PC-3 (cell line): ENCODE data around the gene IBSP. TPM values are rescaled to one million over a fixed set of nuclear protein-coding genes. Genes with fewer than 3 reads are reported as not detected.

Source experiments
- ATAC-seq: fragments of 200-7000 bp; cut with Tn5 transposase; 2 replicates; pipeline ENCODE4 v1.9.1; 2020; ENCODE audit warnings: mild to moderate bottlenecking, moderate library complexity
- BruUV-seq: library from RNA; stranded (reverse); fragments of 400-500 nt; replicated peaks from 2 replicates; lab custom pipeline; 2021; lab: Mats Ljungman, UMichigan
- CTCF ChIA-PET: fragments of 300-600 bp; sonication (Branson Sonifier 250); formaldehyde crosslinking; loops from one replicate; lab custom pipeline; 2022; ENCODE audit warnings: antibody characterized with exemption; lab: Charles Lee
- POLR2A ChIA-PET: fragments of 300-600 bp; sonication (Branson Sonifier 250); formaldehyde crosslinking; loops from one replicate; lab custom pipeline; 2022; ENCODE audit warnings: antibody characterized with exemption; ENCODE audit not compliant: unreplicated experiment; lab: Charles Lee
- DNase-seq: peaks from one replicate; pipeline ENCODE4 v3.0.0-alpha.2; 2015
- H2AFZ ChIP-seq: fragments of 300-600 bp; sonication (generic); 2 replicates; pipeline ENCODE4 v1.6.0; 2016; ENCODE audit warnings: antibody characterized with exemption, low read length
- H3F3A ChIP-seq: fragments of 300-600 bp; sonication (generic); one replicate; pipeline ENCODE4 v1.6.0; 2017; ENCODE audit warnings: antibody characterized with exemption, low read length, control low read depth, mild to moderate bottlenecking; ENCODE audit not compliant: unreplicated experiment
- H3K27ac ChIP-seq: fragments of 300-600 bp; sonication (generic); 2 replicates; pipeline ENCODE4 v1.5.1; 2016; ENCODE audit warnings: mild to moderate bottlenecking, low read length
- H3K27me3 ChIP-seq: fragments of 300-600 bp; sonication (generic); 2 replicates; pipeline ENCODE4 v1.6.1; 2016; ENCODE audit warnings: low read length, mixed read lengths
- H3K36me3 ChIP-seq: fragments of 300-600 bp; sonication (generic); 2 replicates; pipeline ENCODE4 v1.6.1; 2016; ENCODE audit warnings: low read depth, mixed run types, low read length, mixed read lengths
- H3K4me1 ChIP-seq: fragments of 300-600 bp; sonication (generic); 2 replicates; pipeline ENCODE4 v1.5.1; 2016; ENCODE audit warnings: low read length; ENCODE audit not compliant: insufficient read depth
- H3K4me2 ChIP-seq: fragments of 300-600 bp; sonication (generic); 2 replicates; pipeline ENCODE4 v1.6.0; 2016; ENCODE audit warnings: low read length
- H3K4me3 ChIP-seq: fragments of 300-600 bp; sonication (generic); 2 replicates; pipeline ENCODE4 v1.5.1; 2016; ENCODE audit warnings: mild to moderate bottlenecking, low read length, mixed read lengths
- H3K79me2 ChIP-seq: fragments of 300-600 bp; sonication (generic); 2 replicates; pipeline ENCODE4 v1.6.1; 2017; ENCODE audit warnings: low read length, mixed read lengths
- H3K9ac ChIP-seq: fragments of 300-600 bp; sonication (generic); 2 replicates; pipeline ENCODE4 v1.6.0; 2016; ENCODE audit warnings: mild to moderate bottlenecking, low read length
- H3K9me2 ChIP-seq: fragments of 300-600 bp; sonication (generic); replicated peaks from 2 replicates; pipeline ENCODE4 v1.6.1; 2016; ENCODE audit warnings: mixed run types, low read length, mixed read lengths
- H3K9me3 ChIP-seq: fragments of 300-600 bp; sonication (generic); 2 replicates; pipeline ENCODE4 v1.6.1; 2016; ENCODE audit warnings: low read length, mixed read lengths
- H4K20me1 ChIP-seq: fragments of 300-600 bp; sonication (generic); 2 replicates; pipeline ENCODE4 v1.6.1; 2016; ENCODE audit warnings: low read length, mixed read lengths
- CTCF ChIP-seq: fragments of 300-600 bp; sonication (generic); conservative IDR thresholded peaks from 2 replicates; pipeline ENCODE4 v1.5.1; 2017; ENCODE audit warnings: antibody characterized with exemption, low read depth, mild to moderate bottlenecking, low read length
- EZH2 ChIP-seq: fragments of 300-600 bp; sonication (generic); IDR thresholded peaks from one replicate; pipeline ENCODE4 v1.6.1; 2017; ENCODE audit warnings: antibody characterized with exemption, mild to moderate bottlenecking, low read length; ENCODE audit not compliant: unreplicated experiment
- EZH2phosphoT487 ChIP-seq: fragments of 300-600 bp; sonication (generic); IDR thresholded peaks from 2 replicates; pipeline ENCODE4 v1.6.1; 2018; ENCODE audit warnings: mild to moderate bottlenecking, antibody characterized with exemption, low read length, borderline replicate concordance
- intact Hi-C: fragments of 100-400 bp; cut with micrococcal nuclease; formaldehyde crosslinking; loops from 2 replicates; pipeline ENCODE4 v1.9.0; 2023
- total RNA-seq: library from RNA; depleted of rRNA; stranded (reverse); fragments of >200 nt; gene quantifications from 2 replicates; pipeline ENCODE4 v1.2.3, GENCODE V29; 2014

Gene IBSP
- total RNA-seq, 1 experiment from 2014 or later, result not detected

GRCh38 chr4:87806520-87806919 lies 7.2 kb downstream of the IBSP start:
- TF ChIP-seq EZH2phosphoT487 (no peak), EZH2 (no peak), CTCF (no peak)

GRCh38 chr4:87807402-87807801 lies 8.0 kb downstream of the IBSP start:
- Histone ChIP-seq H3K27ac (no peak overlapping the region), H3K79me2 (no peaks in the 10 kb centered on the region), H3F3A (peaks cover 6% of the 10 kb centered on the region), H2AFZ (no peak overlapping the region), H3K9me2 (no peaks in the 10 kb centered on the region), H3K4me2 (no peak overlapping the region), H3K4me1 (peaks cover 10% of the 10 kb centered on the region), H3K9me3 (no peaks in the 10 kb centered on the region), H3K36me3 (no peaks in the 10 kb centered on the region), H3K27me3 (no peaks in the 10 kb centered on the region), H3K9ac (no peak overlapping the region), H4K20me1 (no peaks in the 10 kb centered on the region), H3K4me3 (no peak overlapping the region)
- peak; percentile 11 for DNase-seq
- ChIA-PET CTCF (no interaction called here), POLR2A (no interaction called here)
- no peak for ATAC-seq
- BruUV-seq, result no TSS peak
- TF ChIP-seq CTCF (no peak), EZH2 (no peak), EZH2phosphoT487 (no peak)
- intact Hi-C loops, result no loop called here

More at GRCh38 chr4:87806520-87806919, 7.2 kb downstream of the IBSP start:
- peak overlapping the region; percentile 33; the same call in 1 of the 2 replicates for H3K4me2 ChIP-seq
- H3F3A ChIP-seq, result peaks cover 6% of the 10 kb centered on the region
- ChIA-PET CTCF (no interaction called here), POLR2A (no interaction called here)
- DNase-seq, result peak; percentile 16
- no TSS peak for BruUV-seq
- no peaks in the 10 kb centered on the region for H3K27me3 ChIP-seq
- peaks cover 10% of the 10 kb centered on the region for H3K4me1 ChIP-seq
- no peaks in the 10 kb centered on the region for H3K79me2 ChIP-seq
- H3K27ac ChIP-seq, result no peak overlapping the region
- H3K4me3 ChIP-seq, result no peak overlapping the region
- no peak overlapping the region for H3K9ac ChIP-seq
- no peak overlapping the region for H2AFZ ChIP-seq
- no peaks in the 10 kb centered on the region for H3K9me3 ChIP-seq
- no peaks in the 10 kb centered on the region for H3K36me3 ChIP-seq
- no peaks in the 10 kb centered on the region for H4K20me1 ChIP-seq
- H3K9me2 ChIP-seq, result no peaks in the 10 kb centered on the region
- no peak for ATAC-seq
- intact Hi-C loops, result no loop called here

GRCh38 chr4:87811977-87812376 lies 12.6 kb downstream of the IBSP start:
- no peak overlapping the region for H3K4me3 ChIP-seq
- BruUV-seq, result no TSS peak
- H3K4me1 ChIP-seq, result no peaks in the 10 kb centered on the region
- no peak overlapping the region for H3K4me2 ChIP-seq
- no peaks in the 10 kb centered on the region for H3K36me3 ChIP-seq
- no peaks in the 10 kb centered on the region for H3K79me2 ChIP-seq
- DNase-seq (peak; percentile 3), ATAC-seq (no peak)
- no peaks in the 10 kb centered on the region for H3K9me2 ChIP-seq
- TF ChIP-seq CTCF (no peak), EZH2phosphoT487 (no peak), EZH2 (no peak)
- intact Hi-C loops, result no loop called here
- no peaks in the 10 kb centered on the region for H4K20me1 ChIP-seq
- H3K27ac ChIP-seq, result no peak overlapping the region
- H3K9me3 ChIP-seq, result no peaks in the 10 kb centered on the region
- ChIA-PET POLR2A (no interaction called here), CTCF (no interaction called here)
- no peaks in the 10 kb centered on the region for H3F3A ChIP-seq
- H3K27me3 ChIP-seq, result no peaks in the 10 kb centered on the region
- H3K9ac ChIP-seq, result no peak overlapping the region
- H2AFZ ChIP-seq, result no peak overlapping the region
